Vagina (tissue), 2 donors: ENCODE results near the gene PSPH.

Source experiments
- POLR2A ChIP-seq, 2 donors: fragments of 450-650 bp; IDR thresholded peaks; one replicate each; pipeline ENCODE4 v1.6.1; 2017; ENCODE audit warnings: antibody characterized with exemption in 2 of 2, mild to moderate bottlenecking in 2 of 2, moderate library complexity in 2 of 2
- POLR2AphosphoS5 ChIP-seq, 2 donors: sonication (generic); formaldehyde crosslinking; IDR thresholded peaks; one replicate each; pipeline ENCODE4 v1.9.0; 2017; ENCODE audit warnings: antibody characterized with exemption in 2 of 2, mild to moderate bottlenecking in 2 of 2, low read depth in 1 of 2; ENCODE audit not compliant: insufficient read depth in 1 of 2
- TF ChIP-seq, protein P1 (sequence below), 3 experiments: fragments of 450-650 bp in 2 of 3; fragments of 200-600 bp in 1 of 3; sonication (generic) in 1 of 3; IDR thresholded peaks; one replicate each; pipeline ENCODE4 v1.5.1; 2017 to 2019; ENCODE audit warnings: antibody characterized with exemption in 3 of 3, mild to moderate bottlenecking in 2 of 3, moderate library complexity in 2 of 3

DNA sequence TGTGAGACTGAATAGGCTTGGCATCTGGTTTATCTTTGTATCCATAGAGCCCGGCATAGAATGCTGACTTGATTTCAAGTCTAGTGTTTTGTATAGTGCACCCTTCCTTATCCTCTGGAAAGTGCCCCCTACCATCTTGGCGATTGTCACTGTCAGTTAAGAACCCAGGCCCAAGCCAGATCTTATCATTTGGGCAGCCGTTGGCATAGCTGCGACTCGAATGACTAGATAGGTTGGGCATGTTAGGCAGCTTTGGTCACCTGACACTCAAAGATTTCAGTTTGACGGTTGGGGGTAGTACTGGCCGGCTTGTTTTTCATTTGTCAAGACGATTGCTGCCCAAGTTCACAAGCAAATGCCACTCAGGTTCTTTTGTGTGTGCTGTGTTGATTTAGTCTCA is 80.3 kb downstream of the PSPH start:
- TF ChIP-seq, protein P1, sequence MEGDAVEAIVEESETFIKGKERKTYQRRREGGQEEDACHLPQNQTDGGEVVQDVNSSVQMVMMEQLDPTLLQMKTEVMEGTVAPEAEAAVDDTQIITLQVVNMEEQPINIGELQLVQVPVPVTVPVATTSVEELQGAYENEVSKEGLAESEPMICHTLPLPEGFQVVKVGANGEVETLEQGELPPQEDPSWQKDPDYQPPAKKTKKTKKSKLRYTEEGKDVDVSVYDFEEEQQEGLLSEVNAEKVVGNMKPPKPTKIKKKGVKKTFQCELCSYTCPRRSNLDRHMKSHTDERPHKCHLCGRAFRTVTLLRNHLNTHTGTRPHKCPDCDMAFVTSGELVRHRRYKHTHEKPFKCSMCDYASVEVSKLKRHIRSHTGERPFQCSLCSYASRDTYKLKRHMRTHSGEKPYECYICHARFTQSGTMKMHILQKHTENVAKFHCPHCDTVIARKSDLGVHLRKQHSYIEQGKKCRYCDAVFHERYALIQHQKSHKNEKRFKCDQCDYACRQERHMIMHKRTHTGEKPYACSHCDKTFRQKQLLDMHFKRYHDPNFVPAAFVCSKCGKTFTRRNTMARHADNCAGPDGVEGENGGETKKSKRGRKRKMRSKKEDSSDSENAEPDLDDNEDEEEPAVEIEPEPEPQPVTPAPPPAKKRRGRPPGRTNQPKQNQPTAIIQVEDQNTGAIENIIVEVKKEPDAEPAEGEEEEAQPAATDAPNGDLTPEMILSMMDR (IDR thresholded peaks at IDR 0.05) = no peak
- TF ChIP-seq POLR2AphosphoS5 (IDR thresholded peaks at IDR 0.05; ENCODE audit: insufficient read depth in 1 of 2, low read depth in 1 of 2) (no peak), POLR2A (IDR thresholded peaks at IDR 0.05) (no peak)
